ENCODE results near the gene FHIP1B.

FHIP1B gene

DNA sequence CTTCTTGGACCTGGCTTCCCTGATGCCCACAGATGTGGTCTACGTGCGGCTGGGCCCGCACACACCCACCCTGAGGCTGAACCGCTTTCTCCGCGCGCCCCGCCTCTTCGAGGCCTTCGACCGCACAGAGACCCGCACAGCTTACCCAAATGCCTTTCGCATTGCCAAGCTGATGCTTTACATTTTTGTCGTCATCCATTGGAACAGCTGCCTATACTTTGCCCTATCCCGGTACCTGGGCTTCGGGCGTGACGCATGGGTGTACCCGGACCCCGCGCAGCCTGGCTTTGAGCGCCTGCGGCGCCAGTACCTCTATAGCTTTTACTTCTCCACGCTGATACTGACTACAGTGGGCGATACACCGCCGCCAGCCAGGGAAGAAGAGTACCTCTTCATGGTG, 5.7 kb upstream of the FHIP1B start:
- DNase-seq (ENCODE audit: low read depth), result no peak

DNA sequence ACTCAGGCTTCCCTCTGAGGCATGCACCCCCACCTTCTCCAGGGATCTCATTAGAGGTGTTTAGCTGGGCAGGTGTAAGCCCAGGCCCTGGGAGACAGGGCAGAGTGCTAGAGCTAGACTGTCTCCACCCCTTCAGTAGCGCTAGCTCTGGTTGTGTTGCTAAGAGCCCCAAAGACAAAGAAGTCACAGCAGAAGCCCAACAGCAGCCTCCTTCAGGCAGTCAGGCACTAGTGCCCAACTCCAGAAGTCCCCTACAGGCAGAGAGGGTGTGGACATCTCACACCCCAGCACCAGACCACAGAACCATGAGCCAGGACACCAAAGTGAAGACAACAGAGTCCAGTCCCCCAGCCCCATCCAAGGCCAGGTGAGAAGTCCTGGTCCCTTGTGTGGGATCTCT, 4.5 kb upstream of the FHIP1B start, which contains the start of gene CNGA4:
Gene CNGA4, plus strand, starts transcription at position 188 of the 400 bp plus-strand sequence. Its CDS starts 118 bp downstream, at position 306.
- DNase-seq (ENCODE audit: low read depth), result no peak

DNA sequence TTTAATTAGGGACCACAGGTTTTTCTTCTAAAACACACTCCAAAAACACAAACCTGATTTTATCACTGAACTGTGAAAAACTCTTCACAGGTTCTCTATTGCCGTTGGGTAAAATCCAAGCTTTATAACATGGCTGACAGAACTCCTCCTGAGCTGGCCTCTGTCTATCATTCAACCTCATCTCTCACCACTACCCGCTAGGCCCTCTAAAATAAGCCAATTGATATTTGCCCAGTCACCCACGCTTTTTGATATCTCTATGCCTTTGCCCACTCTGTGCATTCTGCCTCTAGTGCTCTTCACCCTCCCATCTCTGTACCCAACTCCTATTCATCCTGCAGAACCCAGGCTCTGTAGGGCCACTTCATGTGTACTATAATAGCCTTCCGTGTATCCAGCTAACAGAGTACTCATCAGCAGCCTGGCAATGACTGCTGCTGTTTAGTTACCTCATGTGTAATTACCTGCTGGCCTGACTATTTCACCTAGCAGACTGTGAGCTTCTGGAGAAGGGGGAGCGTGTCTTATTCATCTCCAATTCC, 3.4 kb upstream of the FHIP1B start:
- DNase-seq (ENCODE audit: low read depth), result no peak

DNA sequence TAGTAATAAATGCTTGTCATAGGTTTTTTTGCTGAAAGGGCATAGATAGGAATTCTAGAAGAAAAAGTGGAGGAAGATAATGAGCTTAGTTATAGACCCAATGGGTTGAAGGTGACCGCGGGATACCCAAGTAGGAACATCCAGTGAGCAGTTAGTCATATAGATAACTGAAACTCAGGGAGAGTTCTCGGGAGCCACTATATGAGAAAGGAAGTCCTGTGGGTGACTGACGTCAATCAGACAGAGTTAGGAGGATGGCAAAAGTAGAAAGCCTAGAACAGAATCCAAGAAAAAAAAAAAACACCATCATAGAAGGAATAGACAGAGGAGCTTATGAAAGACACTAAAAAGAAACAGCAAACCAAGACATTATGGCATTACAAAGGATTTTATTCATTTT, 2.8 kb upstream of the FHIP1B start:
- DNase-seq (ENCODE audit: low read depth), result no peak

DNA sequence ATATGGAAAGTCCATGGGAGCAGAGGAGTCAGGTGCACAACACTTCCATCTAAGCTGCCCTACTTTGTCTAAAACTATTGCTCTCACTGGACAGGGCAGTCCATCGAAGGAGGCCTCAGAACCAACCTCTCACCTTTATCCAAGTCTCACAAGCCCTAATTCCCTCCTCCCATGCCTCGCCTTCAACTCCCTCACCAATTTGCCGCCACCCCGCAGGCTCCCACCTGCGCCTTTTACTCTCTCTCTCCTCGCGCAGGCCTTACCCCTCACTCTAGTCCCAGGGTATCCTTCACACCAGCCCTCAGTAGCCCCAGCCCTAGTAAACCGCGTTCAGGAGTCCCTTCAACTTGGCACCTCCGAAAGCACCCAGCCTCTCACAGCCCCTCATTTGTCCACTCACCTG, 451 bp downstream of the FHIP1B start:
- DNase-seq (ENCODE audit: low read depth), result no peak

DNA sequence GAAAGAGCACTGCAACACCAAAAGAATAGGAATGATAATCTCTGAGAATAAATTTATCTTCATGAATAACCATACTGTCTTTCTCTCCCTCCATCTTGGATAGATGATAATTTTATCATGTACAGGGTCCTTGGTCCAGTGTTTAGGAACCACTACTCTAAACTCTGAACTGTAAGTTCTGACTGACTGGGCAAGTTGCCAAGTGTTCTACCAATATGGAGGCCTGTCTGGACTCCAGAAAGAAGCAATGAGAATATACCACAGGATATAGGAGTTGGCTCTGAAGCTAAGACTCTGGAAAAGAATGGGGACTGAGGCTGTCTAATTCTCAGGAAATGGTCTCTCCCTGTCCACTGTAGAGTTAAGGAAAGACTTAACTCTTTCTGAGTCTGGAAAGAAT, 1.5 kb downstream of the FHIP1B start:
- DNase-seq (ENCODE audit: low read depth), result no peak

DNA sequence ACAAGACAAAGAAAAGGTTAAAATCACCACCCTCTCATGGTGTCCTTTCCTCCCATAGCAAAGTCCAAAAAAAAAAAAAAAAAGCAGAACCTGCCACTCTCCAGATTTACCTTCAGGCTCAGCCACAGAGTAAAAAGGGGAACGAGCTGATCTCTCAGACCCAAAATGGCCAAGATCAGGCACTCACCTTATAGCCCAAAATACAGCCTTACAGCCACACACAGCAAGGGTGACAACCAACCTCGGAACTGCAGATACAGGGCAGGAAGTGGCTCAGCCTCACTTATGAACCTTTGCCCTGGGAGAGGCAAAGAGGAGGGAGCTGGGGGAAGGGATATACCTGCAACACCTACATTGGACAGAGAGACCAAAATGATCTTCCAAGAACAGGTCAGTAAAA, 4.5 kb downstream of the FHIP1B start:
- no peak for DNase-seq (ENCODE audit: low read depth)

DNA sequence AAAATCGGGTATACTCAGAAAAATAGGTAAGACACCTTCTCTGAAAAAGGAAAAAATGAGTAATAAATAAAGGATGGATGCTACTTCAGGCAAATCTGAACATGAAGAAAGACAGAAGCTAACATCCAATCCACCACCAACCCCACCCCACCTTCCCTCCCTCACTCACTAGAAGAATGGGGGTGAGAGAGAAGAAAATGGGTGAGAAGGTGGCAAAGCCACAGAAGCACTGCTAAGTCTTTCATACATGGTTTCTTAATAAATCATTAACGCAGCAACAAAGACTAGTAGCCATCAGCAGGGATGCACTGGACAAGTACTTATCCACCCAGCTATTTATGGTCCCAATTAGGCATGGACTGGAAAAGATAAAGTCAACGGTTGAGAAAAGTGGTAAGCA, 5.9 kb downstream of the FHIP1B start:
- DNase-seq (ENCODE audit: low read depth), result no peak

DNA sequence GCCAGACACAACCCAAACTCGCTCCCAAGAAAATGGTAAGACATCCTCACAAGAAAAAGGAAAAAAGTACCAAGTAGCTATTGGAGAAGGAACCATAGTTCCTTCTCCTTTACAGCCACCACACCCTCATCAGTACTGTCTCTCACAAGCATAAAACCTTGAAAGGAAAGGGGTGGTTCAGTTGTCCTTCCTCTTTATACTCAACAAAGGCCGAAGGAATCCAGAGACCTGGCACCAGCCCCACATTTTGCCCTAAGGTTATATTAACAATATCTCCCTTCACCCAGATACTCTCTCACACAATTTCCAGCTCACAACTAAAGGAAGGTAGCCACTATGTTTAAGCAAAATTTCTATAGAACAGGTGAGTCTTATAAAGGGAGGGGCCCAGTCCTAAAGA, 8.5 kb downstream of the FHIP1B start:
- DNase-seq (ENCODE audit: low read depth), result no peak

DNA sequence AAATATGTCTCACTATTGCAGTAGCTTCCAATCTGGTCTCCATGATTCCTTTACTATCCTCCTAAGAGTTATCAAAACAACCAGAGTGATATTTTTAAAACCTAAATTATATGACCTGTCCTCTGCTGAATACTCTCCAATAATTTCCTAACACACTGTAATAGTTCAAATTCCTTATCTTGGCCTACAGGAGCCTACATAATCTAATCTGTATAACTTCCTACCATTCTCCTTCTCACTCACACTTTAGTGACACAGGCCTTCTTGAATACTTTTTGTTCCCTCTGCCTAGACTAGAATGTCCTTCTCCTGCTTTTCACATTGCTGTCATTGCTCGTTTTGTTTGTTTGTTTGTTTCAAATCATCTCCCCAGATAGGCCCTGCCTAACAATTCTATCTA, 9.4 kb downstream of the FHIP1B start:
- no peak for DNase-seq (ENCODE audit: low read depth)

DNA sequence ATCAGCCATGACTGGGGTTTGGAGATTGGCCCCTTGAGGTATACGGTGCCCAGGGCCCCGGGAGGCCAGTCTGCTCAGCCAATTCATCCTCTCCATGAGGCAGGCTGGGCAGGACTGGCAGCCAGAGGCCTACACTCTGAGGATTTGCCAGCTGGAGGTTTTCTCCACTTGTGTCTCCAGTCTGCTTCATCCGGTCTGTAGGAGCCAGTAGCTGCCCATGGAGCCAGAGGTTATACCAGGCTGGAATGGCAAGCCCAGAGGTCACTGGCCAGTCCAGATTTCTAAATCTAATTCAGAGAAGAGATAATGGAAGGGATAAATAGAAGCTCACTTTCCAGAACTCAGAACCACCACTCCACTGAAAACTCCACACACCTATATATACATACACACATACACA, 10.0 kb downstream of the FHIP1B start:
- DNase-seq (ENCODE audit: low read depth), result no peak

DNA sequence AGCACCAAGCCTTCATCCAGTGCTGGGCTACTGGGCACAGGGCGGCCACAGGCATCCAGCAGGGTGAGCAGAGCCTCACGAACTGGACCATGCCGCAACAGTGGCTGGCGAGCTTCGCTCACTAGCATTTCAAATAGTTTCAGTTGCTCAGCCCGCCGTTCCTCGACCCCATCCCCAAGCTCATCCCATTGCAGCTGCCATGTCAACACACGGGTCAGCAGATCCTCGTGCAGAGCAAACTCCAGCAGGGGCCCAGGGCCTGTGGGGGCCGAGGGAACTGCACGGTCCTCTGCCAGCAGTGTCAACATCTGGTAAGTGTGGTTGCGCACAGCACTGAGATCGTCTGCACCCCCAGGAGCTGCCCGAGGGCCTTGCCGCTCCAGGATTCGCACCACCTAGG, 10.6 kb downstream of the FHIP1B start:
- DNase-seq (ENCODE audit: low read depth), result no peak

DNA sequence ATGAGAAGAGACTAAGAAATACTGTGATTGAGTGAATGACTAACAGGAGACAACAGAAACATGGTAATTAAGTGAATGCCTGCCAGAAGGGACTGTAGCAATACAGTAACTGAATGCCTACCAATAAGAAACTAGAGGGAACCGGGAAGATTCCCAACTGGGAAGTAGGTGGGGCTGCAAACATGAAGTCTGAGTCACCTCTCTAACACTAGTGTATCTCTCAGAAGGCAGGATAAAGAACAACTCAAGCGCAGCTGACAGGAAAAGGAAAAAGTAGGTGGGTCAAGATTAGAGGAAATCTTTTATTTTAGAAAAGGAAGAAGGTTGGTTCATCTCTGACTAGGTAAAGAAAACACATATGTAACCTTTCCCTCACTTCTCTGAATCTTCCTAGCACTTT, 15.1 kb downstream of the FHIP1B start:
- DNase-seq (ENCODE audit: low read depth), result no peak

DNA sequence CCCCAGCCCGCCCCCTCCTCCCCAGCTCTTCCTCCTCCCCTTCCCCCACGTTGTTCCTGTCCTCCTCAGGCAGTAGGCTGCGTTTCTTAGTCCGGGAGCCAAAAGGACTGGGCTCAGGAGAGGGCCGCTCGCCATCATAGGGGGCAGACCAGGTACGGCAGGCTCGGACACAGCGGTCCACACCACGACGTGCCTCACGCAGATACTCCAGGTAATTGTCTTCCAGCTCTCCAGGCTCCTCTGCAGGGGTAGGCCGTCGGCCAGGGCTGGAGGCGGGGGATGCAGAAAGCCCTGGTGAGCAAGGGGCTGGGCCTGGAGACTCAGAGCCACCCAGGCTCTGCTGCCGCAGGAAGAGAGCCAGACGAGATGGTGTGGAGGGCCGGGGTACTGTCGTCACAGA, 16.7 kb downstream of the FHIP1B start:
- DNase-seq (ENCODE audit: low read depth), result no peak

DNA sequence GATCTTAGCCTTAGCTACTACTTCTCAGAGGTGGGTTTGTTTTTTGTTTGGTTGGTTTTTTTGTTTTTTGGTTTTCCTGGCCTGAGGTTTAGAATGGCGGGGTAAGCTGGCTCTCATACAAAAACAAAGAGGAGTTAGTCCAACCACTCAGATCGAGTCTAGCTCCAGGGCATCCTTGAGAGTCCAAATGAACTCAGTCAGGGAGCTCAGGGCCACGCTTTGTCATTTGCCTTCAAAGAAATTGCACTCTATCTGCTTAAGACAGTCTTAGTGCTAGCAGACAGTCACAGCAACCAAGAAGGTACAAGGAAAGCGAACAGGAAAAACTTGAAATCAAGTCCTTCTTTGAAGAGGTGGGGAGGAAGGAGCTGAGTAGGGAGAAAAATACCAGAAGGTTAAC, 17.9 kb downstream of the FHIP1B start:
- no peak for DNase-seq (ENCODE audit: low read depth)

DNA sequence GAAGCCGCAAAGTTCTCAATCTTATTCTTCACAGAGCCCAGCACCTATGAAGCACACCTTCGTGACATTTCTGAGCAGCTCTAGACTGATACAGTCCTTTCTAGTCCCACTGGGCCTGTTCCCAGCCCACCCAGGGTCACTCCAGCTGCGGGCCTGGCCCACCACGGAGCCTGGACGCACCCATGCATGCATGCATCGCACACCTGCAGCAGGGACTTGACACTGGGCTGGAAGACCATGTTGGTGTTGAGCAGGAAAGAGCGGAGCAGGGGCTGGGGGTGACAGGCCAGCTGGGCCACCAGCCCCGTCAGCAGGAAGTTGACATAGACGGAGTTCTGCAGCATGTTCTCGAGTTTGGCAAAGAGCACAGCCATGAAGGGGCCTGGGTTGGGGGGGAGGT, 19.9 kb downstream of the FHIP1B start:
- no peak for DNase-seq (ENCODE audit: low read depth)

DNA sequence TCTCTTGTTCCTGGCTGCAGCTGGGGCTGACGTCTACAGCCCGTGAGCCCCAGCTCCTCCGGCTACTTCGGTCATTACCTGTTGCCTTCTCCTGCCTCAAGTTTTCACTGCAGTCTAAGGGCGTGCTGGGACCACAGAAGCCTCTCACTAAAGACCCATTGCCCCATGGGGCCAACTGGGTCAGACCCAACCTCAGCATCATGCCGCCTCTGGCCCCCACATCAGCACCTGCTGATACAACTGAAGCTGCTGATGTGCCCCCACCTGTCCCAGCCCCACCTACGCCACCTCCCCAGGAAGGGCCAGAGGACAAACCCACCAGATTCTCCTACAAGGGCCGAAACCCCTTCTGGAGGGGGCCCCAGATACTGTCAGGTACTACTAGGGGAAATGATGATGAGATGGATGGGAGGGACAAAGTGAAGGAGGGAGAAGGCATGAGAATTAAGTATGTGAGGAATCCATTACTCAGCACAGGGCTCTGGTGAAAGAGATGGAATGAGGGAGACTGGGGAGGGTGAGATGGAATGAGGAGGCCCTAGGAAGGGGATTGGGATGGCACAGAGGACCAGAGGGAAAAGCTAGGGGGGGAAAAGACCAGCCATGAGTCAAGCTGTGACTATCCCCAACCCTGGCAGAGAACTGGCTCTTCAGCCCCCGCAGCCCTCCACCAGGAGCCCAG, 24.0 kb downstream of the FHIP1B start:
- DNase-seq (ENCODE audit: low read depth), result no peak

DNA sequence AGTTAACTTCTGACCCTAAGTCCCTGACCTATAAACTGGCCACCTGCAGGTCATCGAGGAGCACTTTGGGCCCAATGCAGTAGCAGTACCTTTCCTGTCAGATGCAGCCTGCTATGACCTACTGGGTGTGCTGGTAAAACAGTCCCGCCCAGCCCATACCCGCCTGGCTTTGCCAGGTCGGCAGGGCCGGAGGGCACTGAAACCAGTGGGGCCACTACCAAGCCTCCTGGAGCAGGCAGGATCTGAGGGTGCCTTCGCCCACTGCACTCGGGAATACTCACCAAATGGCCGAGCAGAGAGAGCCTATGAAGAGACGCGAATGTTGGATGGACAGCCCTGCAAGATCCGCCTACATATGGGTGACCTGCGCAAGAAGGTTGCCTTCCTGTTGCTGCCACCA, 24.6 kb downstream of the FHIP1B start:
- no peak for DNase-seq (ENCODE audit: low read depth)

DNA sequence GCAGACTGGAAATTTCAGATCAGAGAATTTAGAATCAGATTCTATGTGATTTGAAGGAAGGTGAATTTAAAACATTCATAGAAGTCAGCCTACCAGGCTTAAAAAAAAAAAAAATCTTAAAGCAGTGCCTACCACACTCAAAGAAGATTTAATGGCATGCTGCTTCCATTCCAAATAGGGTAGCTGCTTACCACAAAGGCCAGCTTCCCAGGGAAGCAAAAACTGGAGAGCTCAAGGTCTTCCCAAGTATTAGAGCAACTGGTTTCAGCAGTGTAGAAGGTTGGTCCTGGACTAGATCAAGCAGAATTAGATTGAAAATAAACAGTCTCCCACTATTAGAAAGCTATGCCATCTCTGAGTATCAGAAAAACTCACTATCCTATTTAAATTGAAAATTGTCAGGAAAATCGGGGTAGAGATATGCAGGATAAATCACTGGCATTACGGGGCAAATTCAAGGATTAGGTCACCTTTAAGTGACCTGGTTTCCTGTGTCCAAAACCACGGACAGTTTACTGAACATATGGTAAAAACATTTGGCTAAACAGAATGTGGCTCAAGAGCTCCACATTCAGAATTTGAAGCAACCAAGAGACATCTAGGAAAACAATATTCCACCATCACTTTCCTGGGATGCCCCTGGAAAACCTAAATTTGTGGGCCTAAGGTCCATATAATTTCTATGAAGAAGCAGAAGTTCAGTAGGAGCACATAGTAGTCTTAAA, 27.8 kb downstream of the FHIP1B start:
- DNase-seq (ENCODE audit: low read depth), result no peak

DNA sequence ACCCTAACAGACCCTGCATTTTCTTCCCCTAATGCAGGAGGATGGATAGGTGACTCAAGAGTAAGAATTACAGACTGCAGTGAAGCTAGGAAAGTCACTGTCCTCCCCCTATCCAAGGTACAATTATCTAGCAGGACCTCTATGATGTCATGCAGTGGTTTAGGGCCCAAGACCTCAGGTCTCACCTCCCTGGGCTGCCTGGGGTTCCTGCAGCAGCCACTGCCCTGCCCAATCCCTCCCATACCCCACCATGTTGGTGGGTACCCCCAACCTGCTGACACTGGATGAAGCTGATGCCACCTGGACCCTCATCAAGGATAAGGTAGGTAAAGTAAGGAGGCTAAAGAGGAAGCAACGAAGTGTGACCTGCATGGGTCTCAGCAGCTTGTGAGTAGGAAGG, 29.1 kb downstream of the FHIP1B start, which contains the start of gene C11orf42:
Gene C11orf42, plus strand, starts transcription at position 192 of the 400 bp plus-strand sequence. Its CDS starts 59 bp downstream, at position 251.
- DNase-seq (ENCODE audit: low read depth), result no peak

DNA sequence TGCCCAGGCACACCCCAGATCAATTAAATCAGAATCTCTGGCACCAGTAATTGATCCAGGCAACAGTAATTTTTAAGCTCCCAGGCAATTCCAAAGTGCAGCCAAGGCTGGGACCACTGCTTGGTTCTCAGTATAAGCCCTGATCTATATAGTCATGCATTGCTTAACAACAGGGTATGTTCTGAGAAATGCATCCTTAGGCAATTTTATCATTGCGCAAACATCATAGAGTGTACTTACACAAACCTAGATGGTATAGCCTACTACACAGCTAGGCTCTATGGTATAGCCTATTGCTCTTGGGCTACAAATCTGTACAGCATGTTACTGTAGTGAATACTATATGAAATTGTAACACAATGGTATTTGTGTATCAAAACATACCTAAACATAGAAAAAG, 29.7 kb downstream of the FHIP1B start:
- no peak for DNase-seq (ENCODE audit: low read depth)

DNA sequence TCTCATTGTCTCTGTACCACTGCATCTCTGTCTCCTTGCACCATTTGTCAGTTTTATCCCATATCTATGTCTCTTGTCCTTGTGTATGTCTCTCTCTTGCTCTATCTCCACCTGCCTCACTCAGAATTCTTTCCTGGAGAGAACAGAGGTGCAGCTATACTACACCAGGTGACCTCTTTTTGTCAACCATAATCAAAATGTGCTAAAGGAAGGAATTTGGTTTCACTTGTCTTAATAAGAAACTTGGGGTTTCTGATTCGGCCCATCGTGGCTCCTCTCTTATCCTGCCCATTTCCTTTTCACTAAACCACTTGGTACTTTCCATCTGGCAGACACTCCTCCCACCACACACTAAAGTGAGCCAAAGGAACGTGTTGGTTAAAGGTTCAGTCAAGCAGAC, 31.1 kb downstream of the FHIP1B start:
- DNase-seq (ENCODE audit: low read depth), result no peak

DNA sequence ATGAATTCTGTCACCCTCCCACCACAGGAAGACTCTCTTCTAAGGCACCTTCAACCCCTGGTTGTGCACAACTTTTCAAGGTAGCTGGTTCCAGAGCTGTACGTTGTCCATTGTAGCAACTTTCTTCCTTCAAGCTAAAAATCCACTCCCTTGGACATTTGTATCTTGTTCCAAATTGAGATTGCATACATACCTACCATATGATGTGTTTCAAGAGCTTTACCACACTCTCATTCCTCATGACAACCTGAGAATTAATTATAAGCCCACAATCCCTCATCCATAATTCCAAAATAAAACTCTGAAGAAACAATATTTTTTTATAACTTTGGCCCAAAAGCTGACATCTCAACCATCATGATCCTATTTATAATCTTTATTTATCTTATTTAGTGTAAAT, 32.4 kb downstream of the FHIP1B start:
- DNase-seq (ENCODE audit: low read depth), result no peak

DNA sequence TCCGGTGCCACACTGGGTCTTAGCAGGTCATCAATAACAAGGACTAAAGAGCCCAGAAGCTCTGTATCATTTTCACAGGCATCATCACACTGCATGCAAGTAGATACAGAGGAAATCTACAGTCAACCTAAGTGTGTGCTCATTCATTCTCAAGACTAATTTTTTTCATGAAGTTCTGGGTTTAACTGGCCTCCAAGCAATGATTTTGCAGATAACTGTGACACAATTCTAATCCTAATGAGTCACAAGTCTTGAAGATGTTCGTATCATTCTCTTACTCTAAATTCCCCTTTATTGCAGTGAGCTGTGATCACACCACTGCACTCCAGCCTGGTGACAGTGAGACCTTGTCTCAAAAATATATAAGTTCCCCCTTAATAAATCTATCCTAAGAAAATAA, 33.0 kb downstream of the FHIP1B start:
- no peak for DNase-seq (ENCODE audit: low read depth)

Data from activated T-cell treated with anti-CD3 and anti-CD28 coated beads for 48 hours (primary cell).